Inflammatory macrophage treated with lipopolysaccharide for 1 hour (primary cell): ENCODE results near the gene ABHD10.
A peak's percentile ranks its signal among the peaks of the same experiment; 100 is the strongest.

ENCODE experiments used
- DNase-seq, 2 donors: peaks; one replicate each; pipeline ENCODE4 v3.0.0-alpha.2; 2020 to 2022

ABHD10 gene

GRCh38 chr3:111978583-111979433 is at the start of gene ABHD10:
Gene ABHD10 (plus strand): TSS chr3:111979026. CDS start chr3:111979062, 36 bp downstream.
- peak; percentile 91 to 99 for DNase-seq

- no peak for DNase-seq
Measured at GRCh38 chr3:111929484-111929883, 49.3 kb upstream of the ABHD10 start.

GRCh38 chr3:111932946-111933345 is 45.9 kb upstream of the ABHD10 start:
- no peak for DNase-seq

DNA sequence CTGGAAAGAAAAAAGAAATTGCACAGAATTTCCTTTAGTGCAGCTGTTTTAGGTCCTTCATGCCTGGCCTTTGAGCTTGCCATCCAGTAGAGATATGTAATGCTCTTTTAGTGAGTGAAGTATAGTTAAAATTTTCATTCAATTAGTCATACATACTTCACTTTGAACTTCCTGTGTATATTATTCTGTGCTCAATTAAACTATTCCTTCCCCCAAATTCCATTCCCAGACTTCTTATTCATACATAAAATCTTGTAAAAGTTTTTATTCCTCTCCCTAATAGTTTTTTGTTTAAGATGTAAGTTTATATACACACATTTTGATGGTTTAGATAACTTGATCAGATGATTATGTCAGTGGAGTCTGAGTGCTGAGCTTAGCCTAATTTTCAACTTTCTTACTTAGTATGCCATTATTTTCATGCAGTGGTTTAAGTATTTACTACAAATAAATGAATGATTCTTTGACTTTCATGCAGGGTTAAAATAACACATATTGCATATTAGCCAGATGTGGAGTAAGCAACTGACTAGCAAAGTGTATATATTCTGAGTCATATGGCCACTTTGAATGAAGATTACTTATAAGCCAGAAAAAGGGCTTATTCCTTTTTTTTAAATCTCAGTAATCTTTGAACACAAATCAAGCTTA is 42.5 kb upstream of the ABHD10 start:
- no peak for DNase-seq

- no peak for DNase-seq
Measured at GRCh38 chr3:111936967-111937366, 41.9 kb upstream of the ABHD10 start.

DNA sequence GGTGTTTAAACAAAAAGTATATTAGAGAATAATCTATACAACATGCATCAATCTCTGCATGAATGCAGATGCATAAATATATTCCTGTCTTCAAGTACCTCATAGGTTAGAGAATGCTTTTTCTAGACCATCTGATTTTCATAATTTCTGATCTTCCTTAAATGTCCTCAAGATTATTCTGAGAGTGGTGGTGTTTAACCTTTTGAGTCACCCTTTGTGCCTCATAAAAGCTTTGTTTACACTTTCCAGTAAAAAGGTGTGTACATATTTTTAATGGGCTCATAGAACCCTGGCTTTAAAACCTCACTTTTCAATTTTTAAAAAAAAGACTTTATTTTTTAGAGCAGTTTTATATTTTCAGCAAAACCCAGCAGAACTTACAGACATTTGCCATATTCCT is 41.0 kb upstream of the ABHD10 start:
- no peak for DNase-seq

DNA sequence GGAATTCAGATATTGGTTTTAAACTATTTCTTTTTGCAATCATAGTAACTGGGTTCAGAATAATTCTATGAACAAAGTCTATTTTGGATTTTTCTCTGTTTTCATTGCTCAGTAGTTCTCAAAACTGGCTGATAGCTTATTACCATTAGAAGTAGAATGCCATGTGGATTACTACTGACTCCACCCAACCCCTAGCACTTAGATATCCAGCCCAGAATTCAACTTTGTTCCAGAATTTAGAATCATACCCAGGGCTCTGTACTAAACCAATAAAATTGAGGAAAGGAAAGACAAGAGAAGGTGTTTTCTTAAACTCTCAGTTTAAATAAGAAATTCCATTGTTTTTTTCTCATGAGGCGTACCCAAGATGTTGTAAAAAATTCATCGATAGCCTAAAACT is 39.0 kb upstream of the ABHD10 start:
- no peak for DNase-seq

DNA sequence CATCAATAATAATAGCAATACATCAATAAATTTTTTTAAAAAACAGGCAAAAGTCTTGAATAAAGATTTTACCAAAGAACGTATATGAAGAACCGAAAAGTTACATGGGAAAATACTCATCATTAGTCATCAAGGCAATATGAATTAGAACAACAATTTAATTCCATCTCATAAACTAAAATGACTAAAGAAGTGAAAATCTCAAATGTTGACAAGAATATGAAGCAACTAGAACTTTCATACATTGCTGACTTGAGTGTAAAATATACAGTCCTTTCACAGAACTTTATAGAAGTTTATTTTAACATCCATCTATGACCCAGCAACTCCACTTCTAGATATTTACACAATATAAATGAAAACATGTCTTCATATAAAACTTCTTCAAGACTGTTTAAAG is 35.3 kb upstream of the ABHD10 start:
- no peak for DNase-seq

GRCh38 chr3:111944372-111944771 is 34.5 kb upstream of the ABHD10 start:
- peak; percentile 10 to 53 for DNase-seq

GRCh38 chr3:111947231-111947630 is 31.6 kb upstream of the ABHD10 start:
- no peak for DNase-seq

DNA sequence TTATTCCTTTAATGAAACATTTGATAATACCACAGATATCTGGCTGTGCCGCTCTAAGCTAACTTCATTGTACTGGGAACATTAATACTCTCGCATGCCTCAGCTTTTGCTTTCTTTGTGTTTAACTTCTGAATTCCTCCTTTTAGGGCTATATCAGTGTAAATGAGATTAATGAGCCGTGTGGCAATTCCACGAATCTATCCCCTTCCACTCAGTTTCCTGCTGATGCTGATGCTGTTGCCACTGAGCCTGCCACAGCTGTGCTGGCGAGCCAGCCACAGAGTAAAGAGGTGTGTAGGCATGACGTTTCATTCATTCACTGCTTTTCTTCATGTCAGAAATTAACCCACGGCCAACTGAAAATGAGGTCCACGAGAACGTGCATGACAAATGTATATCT is 30.0 kb upstream of the ABHD10 start:
- DNase-seq: no peak

DNA sequence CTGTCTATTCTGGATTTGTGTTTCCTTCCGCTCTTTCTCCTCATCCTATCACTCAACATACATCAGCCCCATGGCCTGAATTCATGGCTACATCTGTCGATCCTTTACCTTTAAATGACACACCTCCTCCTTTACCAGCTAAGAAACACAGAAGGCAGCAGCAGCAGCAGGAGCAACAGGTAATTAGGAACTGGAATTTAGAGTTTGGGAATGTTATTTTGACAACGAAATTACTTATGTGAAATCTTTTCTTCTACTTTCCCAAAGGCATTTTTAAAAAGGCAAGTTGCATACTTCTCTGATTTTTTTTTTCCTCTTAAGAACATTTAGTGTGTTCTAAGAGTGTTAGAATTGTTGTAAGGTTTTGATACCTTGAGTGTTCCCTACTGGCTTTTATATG is 29.1 kb upstream of the ABHD10 start:
- DNase-seq: no peak

- no peak for DNase-seq
Measured at GRCh38 chr3:111951032-111951431, 27.8 kb upstream of the ABHD10 start.

- no peak for DNase-seq
Measured at GRCh38 chr3:111952086-111952485, 26.7 kb upstream of the ABHD10 start.

DNA sequence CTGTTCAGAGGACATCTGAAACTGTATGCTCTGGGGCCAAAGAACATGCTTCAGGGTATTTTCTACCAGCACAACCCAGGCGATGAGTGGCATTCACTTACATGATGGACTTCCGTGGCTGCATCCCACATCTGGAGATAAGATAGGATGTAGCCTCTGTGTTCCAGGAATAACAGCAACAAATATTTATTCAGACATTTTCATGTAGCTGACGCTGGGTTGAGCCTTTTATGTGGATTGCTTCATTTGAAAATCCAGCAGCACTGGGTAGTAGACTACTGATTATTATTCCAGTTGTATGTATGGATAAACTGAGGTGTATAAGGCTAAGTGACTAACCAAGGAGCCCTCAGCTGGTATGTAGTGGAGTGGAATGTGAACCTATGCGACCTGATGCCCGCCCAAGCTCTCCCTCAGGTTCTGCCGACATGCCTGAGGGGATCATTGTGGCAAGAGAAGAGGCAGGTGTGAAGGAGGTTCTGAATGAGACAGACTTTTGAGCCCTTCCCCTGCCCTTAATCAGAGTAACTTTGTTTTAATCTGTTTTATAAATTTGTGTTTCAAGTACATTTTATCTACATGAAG is 25.9 kb upstream of the ABHD10 start:
- DNase-seq: no peak

GRCh38 chr3:111954228-111954990 is 24.4 kb upstream of the ABHD10 start:
- DNase-seq: no peak

DNA sequence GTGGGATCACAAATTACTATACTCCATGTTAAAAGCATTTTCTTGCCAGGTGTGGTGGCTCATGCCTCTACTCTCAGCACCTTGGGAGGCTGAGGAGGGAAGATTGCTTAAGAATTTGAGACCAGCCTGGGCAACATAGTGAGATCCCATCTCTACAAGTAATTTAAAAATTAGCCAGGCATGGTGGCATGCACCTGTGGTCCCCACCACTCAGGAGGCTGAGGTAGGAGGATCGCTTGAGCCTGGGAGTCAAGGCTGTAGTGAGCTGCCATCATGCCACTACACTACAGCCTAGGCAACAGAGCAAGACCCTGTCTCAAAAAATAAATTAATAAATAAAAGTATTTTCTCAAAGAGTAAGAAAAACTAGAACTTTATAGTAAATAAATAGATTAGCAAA is 22.9 kb upstream of the ABHD10 start:
- DNase-seq: no peak

DNA sequence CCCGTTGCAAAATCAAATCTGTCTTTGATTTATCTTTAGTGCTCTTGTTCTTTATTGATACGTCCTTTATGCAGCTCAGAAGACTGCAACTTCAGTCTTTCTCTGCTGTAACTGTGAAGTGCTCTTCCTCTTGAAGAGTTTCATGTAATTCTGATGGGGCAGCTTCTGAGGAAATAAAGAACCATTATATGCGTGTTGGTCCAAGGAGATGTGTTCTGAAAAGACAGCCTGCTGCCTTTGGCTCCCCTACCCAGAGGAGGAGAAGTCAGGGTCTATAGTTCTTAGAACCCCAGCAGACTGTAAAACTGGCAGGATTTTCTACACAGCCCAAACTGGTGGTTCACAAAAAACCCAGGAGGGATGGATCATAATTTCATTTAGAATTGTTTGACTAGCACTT is 22.4 kb upstream of the ABHD10 start:
- no peak for DNase-seq

DNA sequence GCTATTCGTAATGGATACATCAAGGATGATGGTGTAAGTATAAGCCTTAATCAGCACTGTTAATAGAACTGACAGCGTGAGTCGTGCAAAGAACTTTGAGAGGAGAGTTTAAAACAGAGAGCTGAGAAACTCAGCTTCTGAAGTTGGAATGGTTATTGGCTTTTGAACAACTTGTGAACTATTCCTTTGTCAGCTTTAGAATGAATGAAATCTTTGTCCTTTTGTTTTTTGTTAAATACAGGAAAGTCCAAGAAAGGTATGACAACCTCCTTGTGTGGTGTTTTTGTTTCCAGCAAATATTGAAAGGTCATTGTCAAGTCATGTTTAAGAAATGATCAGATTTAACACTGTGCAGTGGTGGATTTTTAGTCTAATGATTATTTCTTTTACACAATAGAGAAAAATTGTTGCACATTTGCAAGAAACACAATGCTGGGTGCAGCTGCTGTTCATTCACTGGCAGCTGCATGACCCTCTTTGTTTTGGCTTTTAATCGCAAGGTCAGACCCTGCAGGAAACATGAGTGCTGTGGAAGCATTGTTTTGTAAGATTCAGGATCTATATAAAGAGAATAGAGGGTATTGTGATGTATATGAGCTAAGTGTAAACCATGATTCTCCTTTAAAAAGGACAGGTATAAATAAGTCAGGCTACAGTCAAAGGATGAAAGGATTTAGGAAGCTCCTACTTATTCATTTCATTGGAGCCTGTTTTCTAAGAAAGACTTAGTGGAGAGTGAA is 21.7 kb upstream of the ABHD10 start:
- no peak for DNase-seq

- no peak for DNase-seq
Measured at GRCh38 chr3:111961461-111962164, 17.2 kb upstream of the ABHD10 start.

DNA sequence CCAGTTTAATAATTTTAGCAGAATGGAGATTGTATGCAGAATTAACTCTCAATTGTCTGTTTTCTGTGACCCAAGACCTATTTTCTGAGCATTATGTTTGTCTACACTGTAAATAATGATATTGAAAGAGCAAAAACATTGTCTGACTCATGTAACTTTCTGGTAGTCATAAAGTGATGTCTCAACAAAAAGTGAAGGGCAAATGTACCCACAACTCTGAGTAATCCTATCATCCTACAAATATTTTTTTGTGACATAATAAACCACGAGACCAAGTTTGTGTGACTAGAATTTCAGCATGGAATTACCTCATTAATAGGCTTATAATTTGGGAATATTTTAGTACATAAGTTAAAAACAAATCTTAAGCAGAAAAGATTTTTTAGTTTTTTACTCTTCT is 15.4 kb upstream of the ABHD10 start:
- DNase-seq: peak; percentile 68 to 87

DNA sequence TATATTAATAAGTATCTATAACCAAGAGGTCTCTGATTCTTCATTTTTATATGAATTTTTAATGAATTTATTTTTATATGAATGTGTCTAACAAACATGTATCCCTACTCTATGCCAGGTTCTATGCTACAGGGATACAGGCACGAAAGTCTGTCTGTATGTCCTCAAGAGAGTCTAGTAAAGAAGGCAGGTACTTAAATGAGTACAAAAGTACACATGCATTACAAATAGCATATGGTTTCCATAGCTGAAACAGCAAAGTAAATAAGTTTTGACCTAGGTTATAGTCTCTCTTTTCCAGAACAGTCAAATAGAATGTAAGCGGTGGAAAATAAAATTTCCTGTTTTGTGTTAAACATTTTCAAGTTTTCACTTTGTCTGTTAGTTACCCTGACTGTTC is 13.3 kb upstream of the ABHD10 start:
- no peak for DNase-seq
